ENCODE results near the gene ASPHD1.

ASPHD1 gene

GRCh38 chr16:29947897-29948296, 47.6 kb downstream of the ASPHD1 start:
- Histone ChIP-seq H2AFZ (ENCODE audit: low read depth, low read length) (no peak overlapping the region), H3K4me2 (ENCODE audit: insufficient read depth, low read length) (no peak overlapping the region), H4K20me1 (ENCODE audit: insufficient read depth, low read length) (no peaks in the 10 kb centered on the region), H3K9me3 (ENCODE audit: insufficient read depth, low read length, severe bottlenecking) (no peaks in the 10 kb centered on the region), H3K27me3 (ENCODE audit: insufficient read depth, low read length, poor library complexity) (no peaks in the 10 kb centered on the region), H3K27ac (ENCODE audit: low read length) (no peak overlapping the region), H3K4me1 (ENCODE audit: insufficient read depth, low read length) (no peaks in the 10 kb centered on the region), H3K79me2 (ENCODE audit: insufficient read depth, low read length) (no peaks in the 10 kb centered on the region), H3K4me3 (ENCODE audit: low read depth in 1 of 2, low read length in 2 of 2) (no peak overlapping the region), H3K9ac (ENCODE audit: low read depth, low read length) (no peak overlapping the region), H3K36me3 (ENCODE audit: insufficient read depth, low read length) (no peaks in the 10 kb centered on the region)
- no peak for TF ChIP-seq CTCF (IDR thresholded peaks at IDR 0.05; ENCODE audit: borderline replicate concordance, extremely low read depth, low read length, poor library complexity, severe bottlenecking)
- TF ChIP-seq EZH2 (IDR thresholded peaks at IDR 0.05; ENCODE audit: borderline replicate concordance, low read depth, low read length, severe bottlenecking): no peak
- no peak for DNase-seq
- no peak for ATAC-seq (ENCODE audit: insufficient read depth, low read depth)

- Histone ChIP-seq H4K20me1 (ENCODE audit: insufficient read depth, low read length) (no peaks in the 10 kb centered on the region), H3K36me3 (ENCODE audit: insufficient read depth, low read length) (no peaks in the 10 kb centered on the region), H2AFZ (ENCODE audit: low read depth, low read length) (no peak overlapping the region), H3K27ac (ENCODE audit: low read length) (no peak overlapping the region), H3K79me2 (ENCODE audit: insufficient read depth, low read length) (no peaks in the 10 kb centered on the region), H3K9ac (ENCODE audit: low read depth, low read length) (no peak overlapping the region), H3K4me2 (ENCODE audit: insufficient read depth, low read length) (no peak overlapping the region), H3K4me3 (ENCODE audit: low read depth in 1 of 2, low read length in 2 of 2) (no peak overlapping the region), H3K27me3 (ENCODE audit: insufficient read depth, low read length, poor library complexity) (no peaks in the 10 kb centered on the region), H3K4me1 (ENCODE audit: insufficient read depth, low read length) (no peaks in the 10 kb centered on the region), H3K9me3 (ENCODE audit: insufficient read depth, low read length, severe bottlenecking) (no peaks in the 10 kb centered on the region)
- DNase-seq (no peak), ATAC-seq (ENCODE audit: insufficient read depth, low read depth) (no peak)
- TF ChIP-seq CTCF (IDR thresholded peaks at IDR 0.05; ENCODE audit: borderline replicate concordance, extremely low read depth, low read length, poor library complexity, severe bottlenecking) (no peak), EZH2 (IDR thresholded peaks at IDR 0.05; ENCODE audit: borderline replicate concordance, low read depth, low read length, severe bottlenecking) (no peak)
Measured at GRCh38 chr16:29950806-29951461, 50.6 kb downstream of the ASPHD1 start.

- TF ChIP-seq EZH2 (IDR thresholded peaks at IDR 0.05; ENCODE audit: borderline replicate concordance, low read depth, low read length, severe bottlenecking): no peak
- TF ChIP-seq CTCF (IDR thresholded peaks at IDR 0.05; ENCODE audit: borderline replicate concordance, extremely low read depth, low read length, poor library complexity, severe bottlenecking): no peak
- Histone ChIP-seq H3K9me3 (ENCODE audit: insufficient read depth, low read length, severe bottlenecking) (no peaks in the 10 kb centered on the region), H3K4me3 (ENCODE audit: low read depth in 1 of 2, low read length in 2 of 2) (no peak overlapping the region), H3K79me2 (ENCODE audit: insufficient read depth, low read length) (no peaks in the 10 kb centered on the region), H2AFZ (ENCODE audit: low read depth, low read length) (no peak overlapping the region), H3K36me3 (ENCODE audit: insufficient read depth, low read length) (no peaks in the 10 kb centered on the region), H3K27ac (ENCODE audit: low read length) (no peak overlapping the region), H3K27me3 (ENCODE audit: insufficient read depth, low read length, poor library complexity) (no peaks in the 10 kb centered on the region), H3K4me1 (ENCODE audit: insufficient read depth, low read length) (no peaks in the 10 kb centered on the region), H3K4me2 (ENCODE audit: insufficient read depth, low read length) (no peak overlapping the region), H4K20me1 (ENCODE audit: insufficient read depth, low read length) (no peaks in the 10 kb centered on the region), H3K9ac (ENCODE audit: low read depth, low read length) (no peak overlapping the region)
- ATAC-seq (ENCODE audit: insufficient read depth, low read depth) (no peak), DNase-seq (no peak)
Measured at GRCh38 chr16:29951625-29952365, 51.5 kb downstream of the ASPHD1 start.
